Measurements from ENCODE around the gene LPGAT1. TPM values are rescaled to one million over a fixed set of nuclear protein-coding genes. Genes with fewer than 3 reads are reported as not detected.

LPGAT1 gene
- total and polyA plus RNA-seq, 2 of the 13 experiments (the other 11 are each of a cell fraction or from before 2014, with no cell fraction given) = 12.1 to 48.3 TPM

DNA sequence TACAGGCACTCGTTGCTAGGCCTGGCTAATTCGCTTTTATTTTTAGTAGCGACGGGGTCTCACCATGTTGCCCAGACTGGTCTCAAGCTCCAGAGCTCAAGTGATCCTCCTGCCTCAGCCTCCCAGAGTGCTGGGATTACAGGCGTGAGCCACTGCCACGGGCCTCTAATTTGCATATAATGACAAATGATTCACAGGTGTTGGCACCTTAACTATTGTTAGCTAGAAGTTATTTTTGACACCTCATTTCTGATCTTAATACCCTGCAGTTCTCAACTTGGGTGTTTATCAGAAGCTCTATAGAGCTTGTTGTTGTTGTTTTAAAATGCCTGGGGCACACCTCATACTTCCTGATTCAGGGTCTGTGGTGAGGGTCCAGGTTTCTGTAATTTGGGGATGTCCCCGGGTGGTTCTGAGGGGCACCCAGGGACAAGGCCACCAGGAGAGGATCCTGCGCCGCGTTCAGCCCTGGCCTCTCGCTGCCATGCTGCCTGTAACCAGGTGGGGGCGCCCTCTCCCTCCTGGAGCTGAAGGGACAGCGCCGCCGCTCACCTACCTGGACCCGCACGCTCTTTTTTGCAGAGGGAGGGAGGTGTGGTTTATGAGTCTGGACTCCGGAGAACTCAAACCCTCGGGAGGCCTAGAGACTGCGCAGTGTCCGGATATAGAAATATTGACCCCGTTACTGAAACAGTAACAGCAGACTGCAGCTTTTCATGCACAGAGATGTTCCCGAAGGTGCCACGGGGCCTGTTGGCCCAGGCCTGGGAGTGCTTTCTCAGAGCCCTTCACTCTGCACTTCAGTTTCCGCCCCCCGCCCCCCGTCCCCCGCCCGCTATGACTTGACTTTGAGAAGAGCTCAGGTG lies 132.2 kb downstream of the LPGAT1 start (continued):
- TF ChIP-seq, protein P1, sequence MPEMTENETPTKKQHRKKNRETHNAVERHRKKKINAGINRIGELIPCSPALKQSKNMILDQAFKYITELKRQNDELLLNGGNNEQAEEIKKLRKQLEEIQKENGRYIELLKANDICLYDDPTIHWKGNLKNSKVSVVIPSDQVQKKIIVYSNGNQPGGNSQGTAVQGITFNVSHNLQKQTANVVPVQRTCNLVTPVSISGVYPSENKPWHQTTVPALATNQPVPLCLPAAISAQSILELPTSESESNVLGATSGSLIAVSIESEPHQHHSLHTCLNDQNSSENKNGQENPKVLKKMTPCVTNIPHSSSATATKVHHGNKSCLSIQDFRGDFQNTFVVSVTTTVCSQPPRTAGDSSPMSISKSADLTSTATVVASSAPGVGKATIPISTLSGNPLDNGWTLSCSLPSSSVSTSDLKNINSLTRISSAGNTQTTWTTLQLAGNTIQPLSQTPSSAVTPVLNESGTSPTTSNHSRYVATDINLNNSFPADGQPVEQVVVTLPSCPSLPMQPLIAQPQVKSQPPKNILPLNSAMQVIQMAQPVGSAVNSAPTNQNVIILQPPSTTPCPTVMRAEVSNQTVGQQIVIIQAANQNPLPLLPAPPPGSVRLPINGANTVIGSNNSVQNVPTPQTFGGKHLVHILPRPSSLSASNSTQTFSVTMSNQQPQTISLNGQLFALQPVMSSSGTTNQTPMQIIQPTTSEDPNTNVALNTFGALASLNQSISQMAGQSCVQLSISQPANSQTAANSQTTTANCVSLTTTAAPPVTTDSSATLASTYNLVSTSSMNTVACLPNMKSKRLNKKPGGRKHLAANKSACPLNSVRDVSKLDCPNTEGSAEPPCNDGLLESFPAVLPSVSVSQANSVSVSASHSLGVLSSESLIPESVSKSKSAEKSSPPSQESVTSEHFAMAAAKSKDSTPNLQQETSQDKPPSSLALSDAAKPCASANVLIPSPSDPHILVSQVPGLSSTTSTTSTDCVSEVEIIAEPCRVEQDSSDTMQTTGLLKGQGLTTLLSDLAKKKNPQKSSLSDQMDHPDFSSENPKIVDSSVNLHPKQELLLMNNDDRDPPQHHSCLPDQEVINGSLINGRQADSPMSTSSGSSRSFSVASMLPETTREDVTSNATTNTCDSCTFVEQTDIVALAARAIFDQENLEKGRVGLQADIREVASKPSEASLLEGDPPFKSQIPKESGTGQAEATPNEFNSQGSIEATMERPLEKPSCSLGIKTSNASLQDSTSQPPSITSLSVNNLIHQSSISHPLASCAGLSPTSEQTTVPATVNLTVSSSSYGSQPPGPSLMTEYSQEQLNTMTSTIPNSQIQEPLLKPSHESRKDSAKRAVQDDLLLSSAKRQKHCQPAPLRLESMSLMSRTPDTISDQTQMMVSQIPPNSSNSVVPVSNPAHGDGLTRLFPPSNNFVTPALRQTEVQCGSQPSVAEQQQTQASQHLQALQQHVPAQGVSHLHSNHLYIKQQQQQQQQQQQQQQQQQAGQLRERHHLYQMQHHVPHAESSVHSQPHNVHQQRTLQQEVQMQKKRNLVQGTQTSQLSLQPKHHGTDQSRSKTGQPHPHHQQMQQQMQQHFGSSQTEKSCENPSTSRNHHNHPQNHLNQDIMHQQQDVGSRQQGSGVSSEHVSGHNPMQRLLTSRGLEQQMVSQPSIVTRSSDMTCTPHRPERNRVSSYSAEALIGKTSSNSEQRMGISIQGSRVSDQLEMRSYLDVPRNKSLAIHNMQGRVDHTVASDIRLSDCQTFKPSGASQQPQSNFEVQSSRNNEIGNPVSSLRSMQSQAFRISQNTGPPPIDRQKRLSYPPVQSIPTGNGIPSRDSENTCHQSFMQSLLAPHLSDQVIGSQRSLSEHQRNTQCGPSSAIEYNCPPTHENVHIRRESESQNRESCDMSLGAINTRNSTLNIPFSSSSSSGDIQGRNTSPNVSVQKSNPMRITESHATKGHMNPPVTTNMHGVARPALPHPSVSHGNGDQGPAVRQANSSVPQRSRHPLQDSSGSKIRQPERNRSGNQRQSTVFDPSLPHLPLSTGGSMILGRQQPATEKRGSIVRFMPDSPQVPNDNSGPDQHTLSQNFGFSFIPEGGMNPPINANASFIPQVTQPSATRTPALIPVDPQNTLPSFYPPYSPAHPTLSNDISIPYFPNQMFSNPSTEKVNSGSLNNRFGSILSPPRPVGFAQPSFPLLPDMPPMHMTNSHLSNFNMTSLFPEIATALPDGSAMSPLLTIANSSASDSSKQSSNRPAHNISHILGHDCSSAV (CRISPR knock-in tag; IDR thresholded peaks at IDR 0.05; ENCODE audit: borderline replicate concordance) = 0 out of 2 replicates have a peak, but pooled peaks have one; percentile 43
- TF ChIP-seq RBM22 (optimal IDR thresholded peaks at IDR 0.05; ENCODE audit: low read length) (no peak), TCF7 (IDR thresholded peaks at IDR 0.05; ENCODE audit: low read depth) (no peak), ZNF558 (CRISPR knock-in tag; IDR thresholded peaks at IDR 0.05; ENCODE audit: borderline replicate concordance) (no peak), PLSCR1 (CRISPR knock-in tag; IDR thresholded peaks at IDR 0.05; ENCODE audit: borderline replicate concordance) (no peak), MTF2 (CRISPR knock-in tag; IDR thresholded peaks at IDR 0.05; ENCODE audit: borderline replicate concordance) (no peak), ZNF136 (CRISPR knock-in tag; IDR thresholded peaks at IDR 0.05; ENCODE audit: low read depth) (no peak), KDM3A (CRISPR knock-in tag; IDR thresholded peaks at IDR 0.05; ENCODE audit: low read depth) (peak; percentile 87; the same call in 1 of the 2 replicates), TP53 (CRISPR knock-in tag; conservative IDR thresholded peaks at IDR 0.05) (no peak), TBL1XR1 (IDR thresholded peaks at IDR 0.05; ENCODE audit: borderline replicate concordance, low read length, partially characterized antibody) (no peak), CBX2 (IDR thresholded peaks at IDR 0.05; ENCODE audit: low read depth, low read length) (no peak), CBX2 (CRISPR knock-in tag; IDR thresholded peaks at IDR 0.05; ENCODE audit: low read depth) (no peak), MEIS2 (CRISPR knock-in tag; IDR thresholded peaks at IDR 0.05) (peak; percentile 42; the same call in 1 of the 2 replicates), FIP1L1 (IDR thresholded peaks at IDR 0.05; ENCODE audit: borderline replicate concordance, insufficient read depth, low read depth, low read length) (no peak), JUND (CRISPR knock-in tag; IDR thresholded peaks at IDR 0.05) (no peak), ARNT2 (CRISPR knock-in tag; IDR thresholded peaks at IDR 0.05; ENCODE audit: low read depth) (no peak; the same call in 1 of the 2 replicates)
- TF ChIP-seq, protein P2, sequence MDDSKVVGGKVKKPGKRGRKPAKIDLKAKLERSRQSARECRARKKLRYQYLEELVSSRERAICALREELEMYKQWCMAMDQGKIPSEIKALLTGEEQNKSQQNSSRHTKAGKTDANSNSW (CRISPR knock-in tag; IDR thresholded peaks at IDR 0.05; ENCODE audit: borderline replicate concordance) = no peak
- TF ChIP-seq, protein P3, sequence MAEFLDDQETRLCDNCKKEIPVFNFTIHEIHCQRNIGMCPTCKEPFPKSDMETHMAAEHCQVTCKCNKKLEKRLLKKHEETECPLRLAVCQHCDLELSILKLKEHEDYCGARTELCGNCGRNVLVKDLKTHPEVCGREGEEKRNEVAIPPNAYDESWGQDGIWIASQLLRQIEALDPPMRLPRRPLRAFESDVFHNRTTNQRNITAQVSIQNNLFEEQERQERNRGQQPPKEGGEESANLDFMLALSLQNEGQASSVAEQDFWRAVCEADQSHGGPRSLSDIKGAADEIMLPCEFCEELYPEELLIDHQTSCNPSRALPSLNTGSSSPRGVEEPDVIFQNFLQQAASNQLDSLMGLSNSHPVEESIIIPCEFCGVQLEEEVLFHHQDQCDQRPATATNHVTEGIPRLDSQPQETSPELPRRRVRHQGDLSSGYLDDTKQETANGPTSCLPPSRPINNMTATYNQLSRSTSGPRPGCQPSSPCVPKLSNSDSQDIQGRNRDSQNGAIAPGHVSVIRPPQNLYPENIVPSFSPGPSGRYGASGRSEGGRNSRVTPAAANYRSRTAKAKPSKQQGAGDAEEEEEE (CRISPR knock-in tag; IDR thresholded peaks at IDR 0.05; ENCODE audit: borderline replicate concordance) = no peak

All from HepG2 (cell line).